ENCODE measurements around the gene PCDHGB7.
"Not testable (repeated sequence)": the region's sequence is repeated elsewhere in the genome, so short reads cannot be mapped to it uniquely, and the experiment has no call there.

Gene PCDHGB7

GRCh38 chr5:141389153-141390042 lies 28.1 kb upstream of the PCDHGB7 start:
- no peak for TF ChIP-seq CTCF (IDR thresholded peaks at IDR 0.05; ENCODE audit: extremely low read depth, insufficient read depth, missing control alignments)
- no peak for DNase-seq (ENCODE audit: low spot score)
- in situ Hi-C loops (cut with MboI; ENCODE audit: low pct_unique_long_range_greater_than_20kb, low sequenced_read_pairs, unreplicated experiment): no loop called here

GRCh38 chr5:141392429-141393198 lies 24.9 kb upstream of the PCDHGB7 start, which contains the start of gene PCDHGA8:
TSS of gene PCDHGA8 (plus strand) at chr5:141392633. CDS start at chr5:141392814, 181 bp downstream.
- in situ Hi-C loops (cut with MboI; ENCODE audit: low pct_unique_long_range_greater_than_20kb, low sequenced_read_pairs, unreplicated experiment): no loop called here
- no peak for DNase-seq (ENCODE audit: low spot score)
- no peak for TF ChIP-seq CTCF (IDR thresholded peaks at IDR 0.05; ENCODE audit: extremely low read depth, insufficient read depth, missing control alignments)

- no peak for TF ChIP-seq CTCF (IDR thresholded peaks at IDR 0.05; ENCODE audit: extremely low read depth, insufficient read depth, missing control alignments)
- in situ Hi-C loops (cut with MboI; ENCODE audit: low pct_unique_long_range_greater_than_20kb, low sequenced_read_pairs, unreplicated experiment): no loop called here
- no peak for DNase-seq (ENCODE audit: low spot score)
These were observed 24.2 kb upstream of the PCDHGB7 start for GRCh38 chr5:141393267-141393666.

GRCh38 chr5:141394401-141395187 lies 22.9 kb upstream of the PCDHGB7 start:
- DNase-seq (ENCODE audit: low spot score); in situ Hi-C loops (cut with MboI; ENCODE audit: low pct_unique_long_range_greater_than_20kb, low sequenced_read_pairs, unreplicated experiment): not testable (repeated sequence)

GRCh38 chr5:141397756-141398551 lies 19.5 kb upstream of the PCDHGB7 start, which contains the start of gene PCDHGB5:
TSS of gene PCDHGB5 (plus strand) at chr5:141397947. CDS start at chr5:141398128, 181 bp downstream.
- TF ChIP-seq CTCF (IDR thresholded peaks at IDR 0.05; ENCODE audit: extremely low read depth, insufficient read depth, missing control alignments): peak; percentile 59
- in situ Hi-C loops (cut with MboI; ENCODE audit: low pct_unique_long_range_greater_than_20kb, low sequenced_read_pairs, unreplicated experiment); DNase-seq (ENCODE audit: low spot score): not testable (repeated sequence)

GRCh38 chr5:141398608-141399007 lies 18.9 kb upstream of the PCDHGB7 start:
- DNase-seq (ENCODE audit: low spot score): no peak
- in situ Hi-C loops (cut with MboI; ENCODE audit: low pct_unique_long_range_greater_than_20kb, low sequenced_read_pairs, unreplicated experiment): no loop called here
- TF ChIP-seq CTCF (IDR thresholded peaks at IDR 0.05; ENCODE audit: extremely low read depth, insufficient read depth, missing control alignments): no peak
